Dendritic cell treated with granulocyte-macrophage colony-stimulating factor and Interleukin-4, amounts not matched to agents 40 ng/mL and 50 ng/mL, for 4 days (primary cell): ENCODE results near the gene RNF150.

ENCODE experiments used
- H3K27ac Mint-ChIP-seq: one replicate; pipeline ENCODE4 v1.8.0; 2022; ENCODE audit warnings: mild to moderate bottlenecking, mixed read lengths
- H3K27me3 Mint-ChIP-seq: one replicate; pipeline ENCODE4 v1.8.0; 2022; ENCODE audit warnings: mild to moderate bottlenecking, mixed read lengths
- H3K36me3 Mint-ChIP-seq: one replicate; pipeline ENCODE4 v1.8.0; 2022; ENCODE audit warnings: low read depth, mixed read lengths
- H3K4me1 Mint-ChIP-seq: one replicate; pipeline ENCODE4 v1.8.0; 2022; ENCODE audit warnings: low read depth, mixed read lengths
- H3K4me3 Mint-ChIP-seq: one replicate; pipeline ENCODE4 v1.8.0; 2022; ENCODE audit warnings: mild to moderate bottlenecking, moderate library complexity, mixed read lengths
- H3K9me3 Mint-ChIP-seq: one replicate; pipeline ENCODE4 v1.8.0; 2022; ENCODE audit warnings: mixed read lengths
- intact Hi-C: fragments of 100-400 bp; cut with micrococcal nuclease; formaldehyde crosslinking; loops from one replicate; pipeline ENCODE4 v1.15.0; 2022

The RNF150 gene

GRCh38 chr4:140982613-140983340 is 150.5 kb downstream of the RNF150 start:
- H3K4me1 Mint-ChIP-seq: no peaks in the 10 kb centered on the region
- no peak overlapping the region for H3K27ac Mint-ChIP-seq
- intact Hi-C loops: no loop called here
- no peaks in the 10 kb centered on the region for H3K9me3 Mint-ChIP-seq
- no peak overlapping the region for H3K4me3 Mint-ChIP-seq
- no peaks in the 10 kb centered on the region for H3K36me3 Mint-ChIP-seq
- no peaks in the 10 kb centered on the region for H3K27me3 Mint-ChIP-seq

- H3K4me3 Mint-ChIP-seq: no peak overlapping the region
- no peaks in the 10 kb centered on the region for H3K4me1 Mint-ChIP-seq
- no peaks in the 10 kb centered on the region for H3K9me3 Mint-ChIP-seq
- no peaks in the 10 kb centered on the region for H3K36me3 Mint-ChIP-seq
- intact Hi-C loops: no loop called here
- H3K27me3 Mint-ChIP-seq: no peaks in the 10 kb centered on the region
- H3K27ac Mint-ChIP-seq: no peak overlapping the region
Observed at GRCh38 chr4:140980426-140981200, 152.7 kb downstream of the RNF150 start.

- Mint-ChIP-seq H3K36me3 (no peaks in the 10 kb centered on the region), H3K9me3 (no peaks in the 10 kb centered on the region), H3K4me3 (no peak overlapping the region), H3K27ac (no peak overlapping the region), H3K4me1 (no peaks in the 10 kb centered on the region), H3K27me3 (no peaks in the 10 kb centered on the region)
- intact Hi-C loops: no loop called here
Observed at GRCh38 chr4:140976768-140977167, 156.5 kb downstream of the RNF150 start.

GRCh38 chr4:140971077-140971792 is 162.0 kb downstream of the RNF150 start:
- Mint-ChIP-seq H3K4me1 (no peaks in the 10 kb centered on the region), H3K27me3 (no peaks in the 10 kb centered on the region), H3K36me3 (no peaks in the 10 kb centered on the region), H3K9me3 (no peaks in the 10 kb centered on the region), H3K4me3 (no peak overlapping the region), H3K27ac (no peak overlapping the region)
- intact Hi-C loops: no loop called here

- Mint-ChIP-seq H3K27ac (no peak overlapping the region), H3K4me1 (no peaks in the 10 kb centered on the region), H3K27me3 (no peaks in the 10 kb centered on the region), H3K4me3 (no peak overlapping the region), H3K9me3 (no peaks in the 10 kb centered on the region), H3K36me3 (no peaks in the 10 kb centered on the region)
- intact Hi-C loops: no loop called here
Observed at GRCh38 chr4:140969296-140969695, 164.0 kb downstream of the RNF150 start.

GRCh38 chr4:140968371-140968770 is 164.9 kb downstream of the RNF150 start:
- Mint-ChIP-seq H3K36me3 (no peaks in the 10 kb centered on the region), H3K9me3 (no peaks in the 10 kb centered on the region), H3K27me3 (no peaks in the 10 kb centered on the region), H3K27ac (no peak overlapping the region), H3K4me1 (no peaks in the 10 kb centered on the region), H3K4me3 (no peak overlapping the region)
- intact Hi-C loops: no loop called here

- no peak overlapping the region for H3K27ac Mint-ChIP-seq
- intact Hi-C loops: no loop called here
Observed at GRCh38 chr4:140963883-140964282, 169.4 kb downstream of the RNF150 start.

GRCh38 chr4:140955641-140956040 is 177.6 kb downstream of the RNF150 start:
- H3K9me3 Mint-ChIP-seq: peaks cover 10% of the 10 kb centered on the region
- H3K36me3 Mint-ChIP-seq: no peaks in the 10 kb centered on the region
- no peaks in the 10 kb centered on the region for H3K27me3 Mint-ChIP-seq
- no peak overlapping the region for H3K4me3 Mint-ChIP-seq
- intact Hi-C loops: no loop called here
- no peak overlapping the region for H3K27ac Mint-ChIP-seq
- H3K4me1 Mint-ChIP-seq: no peaks in the 10 kb centered on the region

More at GRCh38 chr4:140963883-140964282, 169.4 kb downstream of the RNF150 start:
- Mint-ChIP-seq H3K27me3 (no peaks in the 10 kb centered on the region), H3K36me3 (no peaks in the 10 kb centered on the region), H3K4me3 (no peak overlapping the region), H3K4me1 (no peaks in the 10 kb centered on the region), H3K9me3 (no peaks in the 10 kb centered on the region)

GRCh38 chr4:140952717-140953116 is 180.6 kb downstream of the RNF150 start:
- Mint-ChIP-seq H3K9me3 (peaks cover 10% of the 10 kb centered on the region), H3K4me1 (no peaks in the 10 kb centered on the region), H3K36me3 (no peaks in the 10 kb centered on the region), H3K27me3 (no peaks in the 10 kb centered on the region), H3K27ac (no peak overlapping the region), H3K4me3 (no peak overlapping the region)
- intact Hi-C loops: no loop called here

- Mint-ChIP-seq H3K9me3 (no peaks in the 10 kb centered on the region), H3K27ac (no peak overlapping the region), H3K27me3 (no peaks in the 10 kb centered on the region), H3K36me3 (no peaks in the 10 kb centered on the region), H3K4me1 (no peaks in the 10 kb centered on the region), H3K4me3 (no peak overlapping the region)
- intact Hi-C loops: no loop called here
Observed at GRCh38 chr4:140947506-140947905, 185.8 kb downstream of the RNF150 start.

- H3K9me3 Mint-ChIP-seq: no peaks in the 10 kb centered on the region
- intact Hi-C loops: no loop called here
- H3K27ac Mint-ChIP-seq: no peak overlapping the region
- H3K36me3 Mint-ChIP-seq: no peaks in the 10 kb centered on the region
- no peak overlapping the region for H3K4me3 Mint-ChIP-seq
- H3K4me1 Mint-ChIP-seq: no peaks in the 10 kb centered on the region
- no peaks in the 10 kb centered on the region for H3K27me3 Mint-ChIP-seq
Observed at GRCh38 chr4:140945106-140945505, 188.2 kb downstream of the RNF150 start.

- Mint-ChIP-seq H3K4me3 (no peak overlapping the region), H3K4me1 (no peaks in the 10 kb centered on the region), H3K27me3 (no peaks in the 10 kb centered on the region), H3K36me3 (no peaks in the 10 kb centered on the region), H3K9me3 (no peaks in the 10 kb centered on the region), H3K27ac (no peak overlapping the region)
- intact Hi-C loops: no loop called here
Observed at GRCh38 chr4:140944572-140944971, 188.7 kb downstream of the RNF150 start.

GRCh38 chr4:140944199-140944515 is 189.1 kb downstream of the RNF150 start:
- intact Hi-C loops: no loop called here
- Mint-ChIP-seq H3K36me3 (no peaks in the 10 kb centered on the region), H3K4me1 (no peaks in the 10 kb centered on the region), H3K27ac (no peak overlapping the region), H3K9me3 (no peaks in the 10 kb centered on the region), H3K4me3 (no peak overlapping the region), H3K27me3 (no peaks in the 10 kb centered on the region)

GRCh38 chr4:140943486-140944198 is 189.6 kb downstream of the RNF150 start:
- Mint-ChIP-seq H3K27ac (no peak overlapping the region), H3K4me1 (no peaks in the 10 kb centered on the region), H3K36me3 (no peaks in the 10 kb centered on the region), H3K9me3 (no peaks in the 10 kb centered on the region), H3K4me3 (no peak overlapping the region), H3K27me3 (no peaks in the 10 kb centered on the region)
- intact Hi-C loops: no loop called here
